H1 (cell line): ENCODE measurements around the gene ADD1. TPM values are rescaled to one million over a fixed set of nuclear protein-coding genes. Genes with fewer than 3 reads are reported as not detected.
A peak's percentile ranks its signal among the peaks of the same experiment; 100 is the strongest.

ENCODE experiments used
- CTCF ChIA-PET: fragments of 300-600 bp; sonication (Branson Sonifier 250); formaldehyde crosslinking; loops from one replicate; lab custom pipeline; 2021; ENCODE audit not compliant: partially characterized antibody; lab: Charles Lee
- POLR2A ChIA-PET: fragments of 300-600 bp; sonication (Branson Sonifier 250); formaldehyde crosslinking; loops from one replicate; lab custom pipeline; 2021; ENCODE audit warnings: inconsistent platforms; ENCODE audit not compliant: partially characterized antibody; lab: Charles Lee
- DNase-seq, 2 experiments: peaks; one replicate each; pipeline versions ENCODE4 v3.0.0 to v3.0.0-alpha.2; 2010 to 2022; ENCODE audit warnings: low spot score in 2 of 2, low read depth in 1 of 2, mixed read lengths in 1 of 2
- FAIRE-seq: peaks from 2 replicates; lab custom pipeline; 2011; peaks lifted over from hg19 to GRCh38; lab: Jason Lieb, UNC
- H2AFZ ChIP-seq: 2 replicates; pipeline ENCODE4 v1.8.1; 2012; ENCODE audit warnings: low read length, inconsistent platforms
- H2AK5ac ChIP-seq: 2 replicates; pipeline ENCODE4 v1.6.1; 2013; ENCODE audit warnings: low read depth, low read length
- H2BK120ac ChIP-seq: replicated peaks from 2 replicates; pipeline ENCODE3; 2013; ENCODE audit warnings: low read depth, low read length, inconsistent platforms
- H2BK12ac ChIP-seq: 2 replicates; pipeline ENCODE4 v1.6.1; 2013; ENCODE audit warnings: low read depth, low read length
- H2BK15ac ChIP-seq: 2 replicates; pipeline ENCODE4 v1.6.1; 2013; ENCODE audit warnings: low read length
- H2BK20ac ChIP-seq: 2 replicates; pipeline ENCODE4 v1.6.1; 2013; ENCODE audit warnings: low read length
- H2BK5ac ChIP-seq: 2 replicates; pipeline ENCODE4 v1.6.1; 2013; ENCODE audit warnings: low read depth, low read length
- H3K14ac ChIP-seq: 2 replicates; pipeline ENCODE4 v1.6.1; 2013; ENCODE audit warnings: inconsistent platforms; ENCODE audit not compliant: insufficient read length
- H3K18ac ChIP-seq: 2 replicates; pipeline ENCODE4 v1.6.1; 2013; ENCODE audit warnings: low read length; ENCODE audit errors: extremely low read depth
- H3K23ac ChIP-seq: 2 replicates; pipeline ENCODE4 v1.6.1; 2013; ENCODE audit warnings: inconsistent platforms; ENCODE audit not compliant: insufficient read length
- H3K23me2 ChIP-seq: 2 replicates; pipeline ENCODE4 v1.6.1; 2013; ENCODE audit warnings: low read depth, low read length
- H3K27ac ChIP-seq: 2 replicates; pipeline ENCODE4 v1.6.1; 2011; ENCODE audit warnings: low read depth, low read length, inconsistent platforms
- H3K27me3 ChIP-seq, 4 experiments: replicated peaks in 1 of 4; 1 replicate in 1 of 4; 2 replicates in 3 of 4; pipeline versions ENCODE4 v1.6.1 to v1.8.1; 2011 to 2013; ENCODE audit warnings: low read length in 3 of 4, mild to moderate bottlenecking in 3 of 4, inconsistent platforms in 2 of 4, mixed read lengths in 2 of 4, moderate library complexity in 1 of 4; ENCODE audit not compliant: control insufficient read depth in 3 of 4, insufficient read depth in 3 of 4; ENCODE audit errors: extremely low read depth in 1 of 4
- H3K36me3 ChIP-seq, 4 experiments: 2 replicates each; pipeline versions ENCODE4 v1.6.1 to v1.8.1; 2011 to 2013; ENCODE audit warnings: mild to moderate bottlenecking in 4 of 4, low read length in 3 of 4, moderate library complexity in 2 of 4, control low read depth in 1 of 4, inconsistent platforms in 1 of 4; ENCODE audit not compliant: insufficient read depth in 4 of 4, control insufficient read depth in 2 of 4
- H3K4ac ChIP-seq: replicated peaks from 2 replicates; pipeline ENCODE3; 2013; ENCODE audit warnings: low read length, low read depth, mixed read lengths, inconsistent platforms; ENCODE audit not compliant: insufficient read length
- H3K4me1 ChIP-seq, 4 experiments: replicated peaks in 1 of 4; 1 replicate in 1 of 4; 2 replicates in 3 of 4; pipeline versions ENCODE4 v1.6.1 to v1.8.1; 2011 to 2013; ENCODE audit warnings: low read length in 3 of 4, inconsistent platforms in 2 of 4, mixed read lengths in 1 of 4; ENCODE audit not compliant: insufficient read depth in 4 of 4, control insufficient read depth in 3 of 4
- H3K4me2 ChIP-seq, 2 experiments: 2 replicates each; pipeline versions ENCODE4 v1.6.1 to v1.8.1; 2011 to 2013; ENCODE audit warnings: low read depth in 2 of 2, low read length in 2 of 2, control low read depth in 1 of 2, inconsistent platforms in 1 of 2, mild to moderate bottlenecking in 1 of 2; ENCODE audit not compliant: insufficient read depth in 1 of 2
- H3K4me3 ChIP-seq, 4 experiments: fragments of 200-600, 300-600 bp in 1 of 4; sonication (generic), shearing (Covaris generic), sonication (Bioruptor Twin) in 1 of 4; 2 replicates each; pipeline versions ENCODE4 v1.5.1 to v1.8.1; 2011 to 2016; ENCODE audit warnings: low read length in 4 of 4, low read depth in 3 of 4, control low read depth in 2 of 4, inconsistent platforms in 2 of 4, mild to moderate bottlenecking in 2 of 4, mixed read lengths in 1 of 4, moderate library complexity in 1 of 4; ENCODE audit not compliant: insufficient read depth in 2 of 4; ENCODE audit errors: extremely low read depth in 1 of 4
- H3K56ac ChIP-seq: replicated peaks from 2 replicates; pipeline ENCODE3; 2013; ENCODE audit warnings: low read depth, mild to moderate bottlenecking, mixed read lengths, low read length, inconsistent platforms; ENCODE audit not compliant: insufficient read length
- H3K79me1 ChIP-seq: 2 replicates; pipeline ENCODE4 v1.6.1; 2013; ENCODE audit warnings: low read depth, low read length, control low read depth
- H3K79me2 ChIP-seq, 2 experiments: 2 replicates each; pipeline versions ENCODE4 v1.6.1 to v1.8.1; 2012 to 2013; ENCODE audit warnings: low read length in 2 of 2, mild to moderate bottlenecking in 2 of 2, inconsistent platforms in 1 of 2; ENCODE audit not compliant: insufficient read depth in 2 of 2, control insufficient read depth in 1 of 2
- H3K9ac ChIP-seq, 4 experiments: replicated peaks in 1 of 4; 1 replicate in 1 of 4; 2 replicates in 3 of 4; pipeline versions ENCODE4 v1.6.1 to v1.8.1; 2011 to 2013; ENCODE audit warnings: low read depth in 3 of 4, low read length in 3 of 4, control low read depth in 2 of 4, mild to moderate bottlenecking in 2 of 4, moderate library complexity in 2 of 4, inconsistent platforms in 1 of 4; ENCODE audit errors: extremely low read depth in 1 of 4
- H3K9me3 ChIP-seq, 2 experiments: 2 replicates each; pipeline versions ENCODE4 v1.6.1 to v1.8.1; 2012 to 2013; ENCODE audit warnings: mild to moderate bottlenecking in 2 of 2, moderate library complexity in 2 of 2, control low read depth in 1 of 2, inconsistent platforms in 1 of 2, low read depth in 1 of 2, low read length in 1 of 2, mixed read lengths in 1 of 2; ENCODE audit not compliant: insufficient read depth in 2 of 2
- H4K20me1 ChIP-seq, 2 experiments: replicated peaks in 1 of 2; 2 replicates each; pipeline versions ENCODE3 to v1.8.1; 2011 to 2013; ENCODE audit warnings: inconsistent platforms in 2 of 2, low read length in 2 of 2, mild to moderate bottlenecking in 1 of 2; ENCODE audit not compliant: insufficient read depth in 2 of 2, control insufficient read depth in 1 of 2
- H4K5ac ChIP-seq: 2 replicates; pipeline ENCODE4 v1.6.1; 2013; ENCODE audit warnings: low read length, low read depth, mixed read lengths, inconsistent platforms; ENCODE audit not compliant: insufficient read length
- H4K8ac ChIP-seq: 2 replicates; pipeline ENCODE4 v1.8.0; 2013; ENCODE audit warnings: mild to moderate bottlenecking, moderate library complexity, low read length, inconsistent platforms; ENCODE audit not compliant: insufficient read depth; ENCODE audit errors: extremely low read depth
- H4K91ac ChIP-seq: replicated peaks from 2 replicates; pipeline ENCODE3; 2013; ENCODE audit warnings: low read length, mixed read lengths, inconsistent platforms; ENCODE audit not compliant: insufficient read length
- ASH2L ChIP-seq: fragments of 200-600, 300-600 bp; sonication (generic); IDR thresholded peaks from one replicate; pipeline ENCODE4 v1.7.1; 2017; ENCODE audit warnings: low read length
- CBX8 ChIP-seq: fragments of 300-800, 300-1000 bp; sonication (generic); IDR thresholded peaks from 2 replicates; pipeline ENCODE4 v1.7.1; 2016; ENCODE audit warnings: low read depth, low read length, borderline replicate concordance
- CHD1 ChIP-seq: IDR thresholded peaks from 2 replicates; pipeline ENCODE4 v1.6.1; 2012; ENCODE audit warnings: low read depth, low read length, improper control_type of control experiment
- EZH2 ChIP-seq: fragments of 200-600 bp; sonication (generic); IDR thresholded peaks from 2 replicates; pipeline ENCODE4 v1.7.1; 2012; ENCODE audit warnings: low read depth, mild to moderate bottlenecking, moderate library complexity, low read length, inconsistent platforms; ENCODE audit not compliant: severe bottlenecking
- POLR2A ChIP-seq, 2 experiments: IDR thresholded peaks; 1 replicate in 1 of 2; 2 replicates in 1 of 2; pipeline ENCODE4 v1.6.1; 2011; ENCODE audit warnings: low read depth in 2 of 2, low read length in 2 of 2, mild to moderate bottlenecking in 2 of 2; ENCODE audit errors: control extremely low read depth in 1 of 2
- RAD21 ChIP-seq, 2 experiments: IDR thresholded peaks in 1 of 2; conservative IDR thresholded peaks in 1 of 2; 2 replicates each; pipeline ENCODE4 v1.6.1; 2011; ENCODE audit warnings: low read depth in 2 of 2, low read length in 2 of 2, improper control_type of control experiment in 1 of 2, inconsistent platforms in 1 of 2, mild to moderate bottlenecking in 1 of 2, moderate library complexity in 1 of 2
- SRF ChIP-seq: IDR thresholded peaks from 2 replicates; pipeline ENCODE4 v1.6.1; 2011; ENCODE audit warnings: mild to moderate bottlenecking, low read depth, low read length, moderate library complexity
- TAF1 ChIP-seq: IDR thresholded peaks from 2 replicates; pipeline ENCODE4 v1.6.1; 2011; ENCODE audit warnings: mild to moderate bottlenecking, low read depth, low read length
- ZNF274 ChIP-seq: IDR thresholded peaks from 2 replicates; pipeline ENCODE4 v1.7.0; 2012; ENCODE audit warnings: low read length, borderline replicate concordance; ENCODE audit errors: extremely low read depth
- WGBS, 2 experiments: shearing (Covaris generic) in 1 of 2; methylation state at CpG; one replicate each; pipeline versions ENCODE4 v1.1.6 to v1.1.7; 2013 to 2015; ENCODE audit warnings: low lambda C conversion rate in 2 of 2, mixed read lengths in 2 of 2, inconsistent platforms in 1 of 2, low coverage in 1 of 2, missing lambda C conversion rate in 1 of 2; ENCODE audit not compliant: insufficient replicate concordance in 2 of 2, insufficient coverage in 1 of 2, insufficient read length in 1 of 2; ENCODE audit errors: extremely low coverage in 1 of 2, missing lambda C conversion rate in 1 of 2; 5-methylcytosine and 5-hydroxymethylcytosine counted together
- polyA plus RNA-seq, 7 experiments: library from polyadenylated mRNA; depleted of rRNA in 3 of 7; stranded (reverse) in 5 of 7; unstranded in 2 of 7; fragments of >200 nt in 5 of 7; fragments of 200-250 nt in 2 of 7; gene quantifications; 1 replicate in 5 of 7; 2 replicates in 1 of 7; 4 replicates in 1 of 7; pipeline versions ENCODE4 v1.2.1 to v1.2.3, GENCODE V29; 2011 to 2013; ENCODE audit warnings: missing spikeins in 2 of 7, mixed read lengths in 2 of 7
- total RNA-seq: library from RNA; stranded (reverse); fragmentation: NEBNext Ultra II Directional; extraction: Animal tissue kit (Norgen Biotek cat#: 25700); gene quantifications from 2 replicates; pipeline ENCODE4 v1.2.1, GENCODE V29; 2021
- TF ChIP-seq, protein P1 (sequence below): IDR thresholded peaks from 2 replicates; pipeline ENCODE4 v1.6.1; 2011; ENCODE audit warnings: low read depth, mild to moderate bottlenecking, low read length; ENCODE audit not compliant: insufficient read depth

The ADD1 gene
- total and polyA plus RNA-seq, 2 of the 8 experiments (the other 6 are each of a cell fraction or from before 2014, with no cell fraction given): 113 to 143 TPM

DNA sequence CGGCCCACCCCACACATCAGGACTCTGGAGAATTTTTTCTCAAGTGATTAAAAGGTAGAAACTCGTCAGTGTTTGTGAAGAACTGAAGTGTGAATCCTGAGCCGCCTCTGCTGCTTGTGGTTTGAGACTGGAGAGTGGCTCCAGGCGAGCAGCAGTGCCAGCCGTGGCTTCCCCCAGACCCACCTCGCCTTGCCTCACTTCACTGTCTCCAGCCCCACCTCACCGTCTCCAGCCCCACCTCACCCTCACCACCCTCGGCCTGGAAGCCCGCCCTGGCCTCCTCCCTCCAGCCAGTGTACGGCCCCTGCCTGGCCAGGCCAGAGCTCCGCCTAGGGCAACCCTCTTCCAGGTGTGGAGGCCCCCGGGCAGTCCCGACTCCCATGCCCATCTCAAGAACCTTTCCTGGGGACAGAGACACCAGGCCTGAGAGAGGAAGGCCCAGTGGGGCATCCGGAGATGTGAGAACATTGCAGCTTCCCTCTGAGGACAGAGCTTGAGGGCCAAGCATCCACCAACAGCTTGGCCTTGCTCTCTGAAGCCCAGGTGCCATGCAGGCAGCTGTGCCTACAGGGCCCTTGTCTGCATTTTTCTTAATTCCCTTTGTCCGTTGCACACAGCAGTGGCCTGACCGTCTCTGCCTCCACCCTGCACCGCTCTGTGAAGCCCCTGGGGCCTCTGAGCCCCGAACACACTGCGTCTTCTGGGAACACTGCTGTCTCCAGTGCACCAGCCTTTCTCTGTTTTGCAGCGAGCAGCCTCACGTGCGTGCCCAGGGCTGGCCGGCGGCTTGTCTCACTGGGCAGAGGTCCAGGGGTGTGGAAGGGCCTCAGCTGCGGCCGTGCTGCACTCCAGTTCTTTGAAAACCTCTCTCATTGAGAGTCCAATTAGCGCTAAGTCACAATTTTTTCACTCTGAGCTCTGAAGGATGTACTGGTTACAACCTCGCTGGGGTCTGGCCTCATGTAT is 37.0 kb upstream of the ADD1 start:
- POLR2A ChIA-PET: interaction anchor here (0.6 to 2.2 kb wide), 5 partner anchors 9 to 44 kb away, joined by 3 to 7 read pairs (median 5); no protein-coding TSS in a partner anchor
- CTCF ChIA-PET: interaction anchor here (0.6 to 1.6 kb wide), 2 partner anchors 9 to 43 kb away, joined by 3 to 4 read pairs; no protein-coding TSS in a partner anchor
- no peaks in the 10 kb centered on the region for H3K79me2 ChIP-seq
- no peaks in the 10 kb centered on the region for H3K27me3 ChIP-seq
- H3K14ac ChIP-seq: no peak overlapping the region
- H2BK15ac ChIP-seq: no peak overlapping the region
- 91% methylated on average over 26 of the region's 28 CpGs; no CpG with 5 or more reads in 1 of the 2 experiments for WGBS, 2 experiments
- no peaks in the 10 kb centered on the region for H3K23me2 ChIP-seq
- no peak overlapping the region for H4K5ac ChIP-seq
- H3K23ac ChIP-seq: no peak overlapping the region
- H3K4me3 ChIP-seq: no peak overlapping the region
- FAIRE-seq (no peak), DNase-seq (no peak)
- H3K27ac ChIP-seq: no peak overlapping the region
- H2AFZ ChIP-seq: no peak overlapping the region
- H3K56ac ChIP-seq: no peak overlapping the region
- H4K8ac ChIP-seq: peak overlapping the region; percentile 62; the same call in 1 of the 2 replicates
- no peak overlapping the region for H2AK5ac ChIP-seq
- no peak overlapping the region for H2BK12ac ChIP-seq
- H4K20me1 ChIP-seq: peaks cover 0 to 3% of the 10 kb centered on the region in 2 experiments
- no peak overlapping the region for H3K18ac ChIP-seq
- no peak overlapping the region for H3K4ac ChIP-seq
- 0 out of 2 replicates have a peak overlapping the region, but pooled peaks have one; percentile 60 for H2BK5ac ChIP-seq
- H3K9ac ChIP-seq: no peak overlapping the region
- H4K91ac ChIP-seq: no peak overlapping the region
- H3K4me2 ChIP-seq: no peak overlapping the region
- H2BK20ac ChIP-seq: no peak overlapping the region
- 0 out of 2 replicates have a peak, but pooled peaks cover 2% of the 10 kb centered on the region for H3K79me1 ChIP-seq
- no peaks in the 10 kb centered on the region for H3K9me3 ChIP-seq
- H2BK120ac ChIP-seq: no peak overlapping the region
- no peaks in the 10 kb centered on the region for H3K36me3 ChIP-seq
- H3K4me1 ChIP-seq: peaks cover 0 to 13% (median 4%) of the 10 kb centered on the region in 4 experiments; a peak in 6 of 7 replicates
- TF ChIP-seq TAF1: no peak
- TF ChIP-seq POLR2A (IDR thresholded peaks at IDR 0.05; ENCODE audit: control extremely low read depth in 1 of 2, low read depth in 2 of 2, low read length in 2 of 2): no peak
- TF ChIP-seq, protein P1, sequence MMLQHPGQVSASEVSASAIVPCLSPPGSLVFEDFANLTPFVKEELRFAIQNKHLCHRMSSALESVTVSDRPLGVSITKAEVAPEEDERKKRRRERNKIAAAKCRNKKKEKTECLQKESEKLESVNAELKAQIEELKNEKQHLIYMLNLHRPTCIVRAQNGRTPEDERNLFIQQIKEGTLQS: no peak
- no peak for TF ChIP-seq ASH2L
- no peak for TF ChIP-seq CHD1
- no peak for TF ChIP-seq SRF
- no peak for TF ChIP-seq ZNF274
- TF ChIP-seq RAD21 (IDR thresholded peaks at IDR 0.05 in 1 of 2, conservative IDR thresholded peaks at IDR 0.05 in 1 of 2; ENCODE audit: low read depth in 2 of 2, low read length in 2 of 2): no peak
- no peak for TF ChIP-seq EZH2
- no peak for TF ChIP-seq CBX8
